GM08714 (cell line): ENCODE results near the gene PI16.
"Not testable (repeated sequence)": the region's sequence is repeated elsewhere in the genome, so short reads cannot be mapped to it uniquely, and the experiment has no call there.

Source experiments
- H3K4me3 ChIP-seq: fragments of 200-500 bp; sonication (Bioruptor generic); 2 replicates; pipeline ENCODE4 v1.5.1; 2014; ENCODE audit warnings: mild to moderate bottlenecking, low read length, inconsistent platforms
- ZNF274 ChIP-seq: IDR thresholded peaks from 2 replicates; pipeline ENCODE4 v1.6.1; 2012; ENCODE audit warnings: mild to moderate bottlenecking, low read depth, low read length

PI16 gene

DNA sequence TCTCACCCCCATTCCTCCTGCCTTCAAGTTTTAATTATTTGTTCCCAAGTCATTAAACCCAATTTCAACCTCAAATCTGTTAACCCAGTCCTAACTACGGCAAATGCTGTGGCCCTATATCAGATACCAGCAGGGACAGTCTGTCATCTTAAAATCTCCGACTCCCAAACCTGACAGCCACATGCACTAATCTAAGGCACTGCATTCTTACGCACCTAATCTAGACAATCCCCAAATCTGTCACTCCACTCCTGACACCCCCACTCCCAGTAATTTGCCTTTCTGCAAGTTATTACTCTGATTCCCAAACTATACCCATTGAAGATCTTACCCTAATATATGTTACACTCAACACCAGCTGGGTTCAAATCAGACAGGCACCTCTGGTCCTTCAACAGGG lies 29.0 kb downstream of the PI16 start:
- no peak overlapping the region for H3K4me3 ChIP-seq
- no peak for TF ChIP-seq ZNF274

- H3K4me3 ChIP-seq, result peak overlapping the region; percentile 90
- TF ChIP-seq ZNF274, result no peak
Observed at GRCh38 chr6:36984581-36985416, 30.3 kb downstream of the PI16 start.

DNA sequence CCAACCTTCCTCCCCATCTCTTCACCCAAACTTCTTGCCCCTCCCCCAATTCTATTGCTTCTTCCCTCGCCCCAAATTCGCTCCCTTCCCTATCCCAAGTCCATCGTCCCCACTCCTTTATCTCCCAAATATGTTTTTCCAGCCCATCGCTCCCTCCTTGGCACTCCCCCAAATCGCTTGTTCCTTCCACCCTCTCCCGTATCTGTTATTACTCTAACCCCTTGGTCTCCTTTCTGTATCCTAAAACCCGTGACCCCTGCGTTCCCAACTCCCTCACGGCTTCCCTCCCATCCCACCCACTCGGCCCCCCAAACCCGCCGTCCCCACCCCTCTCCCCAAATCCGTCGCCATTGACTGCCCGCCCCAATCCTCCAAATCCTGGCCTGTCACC lies 30.9 kb downstream of the PI16 start:
- TF ChIP-seq ZNF274, result no peak
- peak overlapping the region; percentile 90 for H3K4me3 ChIP-seq

DNA sequence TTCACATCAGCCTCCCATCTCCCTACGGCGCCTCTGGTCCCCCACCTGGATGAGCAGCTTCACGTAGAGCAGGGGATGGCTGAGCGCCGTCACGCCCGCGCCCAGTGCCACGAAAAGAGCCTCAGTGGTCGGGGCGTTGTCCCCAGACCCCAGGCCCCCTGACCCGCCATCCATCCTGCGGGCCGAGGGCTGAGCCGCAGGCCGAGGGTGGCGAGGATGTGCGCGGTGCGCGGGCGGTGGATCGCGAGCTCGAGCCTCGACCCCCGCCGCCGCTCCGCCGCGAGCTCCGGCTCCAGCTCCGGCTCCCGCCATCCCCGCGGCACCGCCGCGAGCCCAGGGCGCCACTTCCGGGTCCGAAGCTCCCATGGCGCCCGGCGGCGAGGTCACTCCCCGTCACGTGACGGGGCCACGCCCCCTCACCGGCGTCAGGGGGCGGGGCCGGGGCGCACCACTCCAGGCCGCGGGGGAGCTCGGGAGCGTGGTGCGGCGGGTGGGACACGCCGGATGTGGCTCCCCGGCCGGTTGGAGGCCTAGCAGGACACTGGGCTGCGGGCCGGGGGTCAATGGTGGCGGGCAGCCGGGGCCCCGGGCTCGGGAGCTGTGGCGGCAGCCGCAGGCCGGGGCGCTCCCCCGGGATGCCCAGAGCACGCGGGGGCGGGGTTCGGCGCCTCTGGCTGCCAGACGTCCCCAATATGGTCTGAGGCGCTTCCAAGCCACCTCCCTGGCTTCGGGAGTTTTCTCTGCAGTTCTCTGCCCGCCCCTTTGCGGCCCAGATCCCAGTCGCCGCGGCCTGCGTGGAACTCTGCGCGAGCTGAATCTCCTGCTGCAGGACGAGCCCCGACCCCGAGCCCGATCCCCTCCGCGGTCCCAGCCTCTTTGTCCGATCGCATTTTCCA lies 31.5 kb downstream of the PI16 start, which contains the start of gene MTCH1:
Gene MTCH1 (minus strand): TSS at position 389 of the 896 bp plus-strand sequence. CDS start 23 bp downstream, at position 366.
- peak within 1 kb of the TSS; percentile 90 for H3K4me3 ChIP-seq
- TF ChIP-seq ZNF274, result no peak

DNA sequence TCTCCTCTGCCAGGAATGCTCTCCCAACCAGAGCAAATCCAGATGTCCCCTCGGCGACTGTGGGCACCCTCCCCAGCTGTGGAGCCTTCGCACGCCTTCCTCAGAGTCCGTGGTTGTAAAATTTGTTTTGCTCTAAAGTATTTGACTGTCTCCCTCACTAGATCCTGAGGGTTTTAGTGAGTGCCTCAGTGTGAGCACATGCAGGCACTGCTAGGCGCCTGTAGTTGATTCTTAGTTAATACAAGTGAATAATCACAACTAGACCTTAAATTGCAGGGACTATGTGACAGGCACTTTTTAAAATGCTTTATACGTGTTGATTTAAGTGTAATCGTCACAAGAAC lies 32.1 kb downstream of the PI16 start:
- peak overlapping the region; percentile 90 for H3K4me3 ChIP-seq
- no peak for TF ChIP-seq ZNF274

DNA sequence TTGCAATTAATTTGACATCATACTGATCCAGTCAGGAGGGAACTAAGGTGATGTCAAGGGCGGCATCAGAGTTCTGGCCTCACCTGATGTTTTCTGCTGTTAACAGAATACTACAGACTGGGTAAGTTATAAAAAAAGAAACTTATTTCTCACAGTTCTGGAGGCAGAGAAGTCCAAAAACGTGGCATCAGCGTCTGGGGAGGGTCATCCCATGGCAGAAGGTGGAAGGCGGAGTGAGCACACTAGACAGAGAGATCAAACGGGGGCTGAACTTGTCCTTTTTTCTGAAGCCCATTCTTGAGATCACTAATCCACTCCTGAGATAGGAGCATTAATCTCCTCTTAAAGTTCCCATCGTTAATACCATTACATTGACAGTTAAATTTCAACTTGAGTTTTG lies 34.7 kb downstream of the PI16 start:
- no peak overlapping the region for H3K4me3 ChIP-seq
- TF ChIP-seq ZNF274, result no peak

- not testable (repeated sequence) for H3K4me3 ChIP-seq
Observed at GRCh38 chr6:36990401-36990800, 35.9 kb downstream of the PI16 start.

GRCh38 chr6:36997811-36998722 lies 43.5 kb downstream of the PI16 start:
- TF ChIP-seq ZNF274, result no peak
- H3K4me3 ChIP-seq, result no peak overlapping the region

GRCh38 chr6:36998723-36999038 lies 44.1 kb downstream of the PI16 start:
- H3K4me3 ChIP-seq, result no peak overlapping the region
- TF ChIP-seq ZNF274, result no peak

GRCh38 chr6:36999061-36999750 lies 44.7 kb downstream of the PI16 start:
- TF ChIP-seq ZNF274, result no peak
- H3K4me3 ChIP-seq, result no peak overlapping the region

DNA sequence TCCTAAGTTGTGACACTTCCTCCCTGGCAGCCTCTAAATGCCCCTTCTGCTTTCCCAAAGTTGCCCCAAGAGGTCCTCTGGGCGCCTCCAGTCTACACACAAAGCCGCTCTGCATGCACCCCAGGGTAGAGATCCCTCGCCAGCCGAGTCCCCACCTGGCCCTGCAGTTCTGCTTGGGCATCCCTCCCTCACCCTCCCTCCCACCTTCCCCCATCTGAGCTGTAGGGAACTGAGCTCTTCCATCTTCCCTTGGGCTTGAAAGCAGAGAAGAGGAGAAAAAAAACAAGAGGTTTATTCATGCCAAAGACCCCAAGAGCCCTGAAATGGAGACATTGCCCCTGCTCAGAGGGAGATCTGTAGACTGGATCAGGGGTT lies 45.2 kb downstream of the PI16 start:
- no peak overlapping the region for H3K4me3 ChIP-seq
- TF ChIP-seq ZNF274, result no peak

GRCh38 chr6:37004044-37004980 lies 49.8 kb downstream of the PI16 start:
- H3K4me3 ChIP-seq, result peak overlapping the region; percentile 70; the same call in 1 of the 2 replicates
- no peak for TF ChIP-seq ZNF274

- no peak for TF ChIP-seq ZNF274
- H3K4me3 ChIP-seq, result peak within 1 kb of the TSS; percentile 70
Observed at GRCh38 chr6:37005061-37005810, 50.7 kb downstream of the PI16 start, which contains the start of gene FGD2. Gene FGD2, plus strand, starts transcription at chr6:37005655. Its CDS starts 163 bp downstream, at chr6:37005818.
